ENCODE results near the gene WDFY2. TPM values are rescaled to one million over a fixed set of nuclear protein-coding genes. Genes with fewer than 3 reads are reported as not detected.

The WDFY2 gene
- total and polyA plus RNA-seq, 2 of the 8 experiments (the other 6 are each of a cell fraction or from before 2014, with no cell fraction given), result 13.9 to 29.0 TPM

DNA sequence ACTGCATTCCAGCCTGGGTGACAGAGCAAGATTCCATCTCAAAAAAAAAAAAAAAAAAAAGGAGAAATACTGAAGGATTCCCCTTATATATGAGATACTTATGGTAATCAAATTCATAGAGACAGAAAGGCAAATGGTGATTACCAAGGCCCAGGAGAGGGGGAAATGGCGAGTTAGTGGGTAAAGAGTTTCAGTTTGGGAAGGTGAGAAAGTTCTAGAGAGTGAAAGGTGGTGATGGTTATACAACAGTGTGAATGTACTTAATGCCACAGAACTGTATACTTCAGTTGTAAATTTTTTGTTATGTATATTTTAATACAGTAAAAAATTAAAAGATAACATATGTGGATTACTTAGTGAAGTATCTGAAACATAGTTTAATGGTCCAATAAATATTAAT, 129.5 kb downstream of the WDFY2 start:
- Histone ChIP-seq H4K91ac (replicated peaks; ENCODE audit: insufficient read length, low read length) (no peak overlapping the region), H3K27ac (ENCODE audit: low read depth, low read length) (no peak overlapping the region), H3K79me2 (ENCODE audit: control insufficient read depth in 1 of 2, insufficient read depth in 2 of 2, low read length in 2 of 2) (no peaks in the 10 kb centered on the region), H3K23ac (ENCODE audit: insufficient read length) (no peak overlapping the region), H2AK5ac (ENCODE audit: low read depth, low read length) (no peak overlapping the region), H3K4me1 (replicated peaks in 1 of 4; ENCODE audit: control insufficient read depth in 3 of 4, insufficient read depth in 4 of 4, low read length in 3 of 4) (no peaks in the 10 kb centered on the region), H3K23me2 (ENCODE audit: low read depth, low read length) (no peaks in the 10 kb centered on the region), H4K20me1 (replicated peaks in 1 of 2; ENCODE audit: control insufficient read depth in 1 of 2, insufficient read depth in 2 of 2, low read length in 2 of 2) (no peaks in the 10 kb centered on the region), H2AFZ (ENCODE audit: low read length) (no peak overlapping the region), H3K4me2 (ENCODE audit: insufficient read depth in 1 of 2, low read depth in 2 of 2, low read length in 2 of 2) (no peak overlapping the region), H2BK120ac (replicated peaks; ENCODE audit: low read depth, low read length) (no peak overlapping the region), H4K5ac (ENCODE audit: insufficient read length, low read depth, low read length) (no peak overlapping the region), H4K8ac (ENCODE audit: extremely low read depth, insufficient read depth, low read length) (no peak overlapping the region), H3K36me3 (ENCODE audit: control insufficient read depth in 2 of 4, insufficient read depth in 4 of 4, low read length in 3 of 4) (no peaks in the 10 kb centered on the region), H3K56ac (replicated peaks; ENCODE audit: insufficient read length, low read depth, low read length) (no peak overlapping the region), H3K9me3 (ENCODE audit: insufficient read depth in 2 of 2, low read depth in 1 of 2, low read length in 1 of 2) (no peaks in the 10 kb centered on the region), H2BK20ac (ENCODE audit: low read length) (no peak overlapping the region), H2BK15ac (ENCODE audit: low read length) (no peak overlapping the region), H3K4ac (replicated peaks; ENCODE audit: insufficient read length, low read depth, low read length) (no peak overlapping the region), H3K27me3 (replicated peaks in 1 of 4; ENCODE audit: control insufficient read depth in 3 of 4, extremely low read depth in 1 of 4, insufficient read depth in 3 of 4, low read length in 3 of 4) (no peaks in the 10 kb centered on the region), H3K4me3 (ENCODE audit: extremely low read depth in 1 of 4, insufficient read depth in 2 of 4, low read depth in 3 of 4, low read length in 4 of 4) (no peak overlapping the region), H3K14ac (ENCODE audit: insufficient read length) (no peak overlapping the region), H2BK12ac (ENCODE audit: low read depth, low read length) (no peak overlapping the region), H3K18ac (ENCODE audit: extremely low read depth, low read length) (no peak overlapping the region), H2BK5ac (ENCODE audit: low read depth, low read length) (no peak overlapping the region), H3K79me1 (ENCODE audit: low read depth, low read length) (0 out of 2 replicates have a peak, but pooled peaks cover 2% of the 10 kb centered on the region), H3K9ac (replicated peaks in 1 of 4; ENCODE audit: extremely low read depth in 1 of 4, low read depth in 3 of 4, low read length in 3 of 4) (no peak overlapping the region)
- TF ChIP-seq, protein P1, sequence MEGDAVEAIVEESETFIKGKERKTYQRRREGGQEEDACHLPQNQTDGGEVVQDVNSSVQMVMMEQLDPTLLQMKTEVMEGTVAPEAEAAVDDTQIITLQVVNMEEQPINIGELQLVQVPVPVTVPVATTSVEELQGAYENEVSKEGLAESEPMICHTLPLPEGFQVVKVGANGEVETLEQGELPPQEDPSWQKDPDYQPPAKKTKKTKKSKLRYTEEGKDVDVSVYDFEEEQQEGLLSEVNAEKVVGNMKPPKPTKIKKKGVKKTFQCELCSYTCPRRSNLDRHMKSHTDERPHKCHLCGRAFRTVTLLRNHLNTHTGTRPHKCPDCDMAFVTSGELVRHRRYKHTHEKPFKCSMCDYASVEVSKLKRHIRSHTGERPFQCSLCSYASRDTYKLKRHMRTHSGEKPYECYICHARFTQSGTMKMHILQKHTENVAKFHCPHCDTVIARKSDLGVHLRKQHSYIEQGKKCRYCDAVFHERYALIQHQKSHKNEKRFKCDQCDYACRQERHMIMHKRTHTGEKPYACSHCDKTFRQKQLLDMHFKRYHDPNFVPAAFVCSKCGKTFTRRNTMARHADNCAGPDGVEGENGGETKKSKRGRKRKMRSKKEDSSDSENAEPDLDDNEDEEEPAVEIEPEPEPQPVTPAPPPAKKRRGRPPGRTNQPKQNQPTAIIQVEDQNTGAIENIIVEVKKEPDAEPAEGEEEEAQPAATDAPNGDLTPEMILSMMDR (IDR thresholded peaks at IDR 0.05; ENCODE audit: control extremely low read depth in 1 of 3, insufficient read depth in 1 of 3, low read depth in 1 of 3, low read length in 3 of 3), result no peak
- TF ChIP-seq, protein P2, sequence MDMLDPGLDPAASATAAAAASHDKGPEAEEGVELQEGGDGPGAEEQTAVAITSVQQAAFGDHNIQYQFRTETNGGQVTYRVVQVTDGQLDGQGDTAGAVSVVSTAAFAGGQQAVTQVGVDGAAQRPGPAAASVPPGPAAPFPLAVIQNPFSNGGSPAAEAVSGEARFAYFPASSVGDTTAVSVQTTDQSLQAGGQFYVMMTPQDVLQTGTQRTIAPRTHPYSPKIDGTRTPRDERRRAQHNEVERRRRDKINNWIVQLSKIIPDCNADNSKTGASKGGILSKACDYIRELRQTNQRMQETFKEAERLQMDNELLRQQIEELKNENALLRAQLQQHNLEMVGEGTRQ (IDR thresholded peaks at IDR 0.05; ENCODE audit: low read length), result no peak
- TF ChIP-seq POU5F1 (IDR thresholded peaks at IDR 0.05; ENCODE audit: low read depth, low read length), result no peak
- TF ChIP-seq HDAC2 (IDR thresholded peaks at IDR 0.05; ENCODE audit: borderline replicate concordance in 1 of 2, low read depth in 2 of 2, low read length in 2 of 2), result no peak
- TF ChIP-seq SP2 (IDR thresholded peaks at IDR 0.05; ENCODE audit: low read length), result no peak
- no peak for TF ChIP-seq POLR2AphosphoS5 (IDR thresholded peaks at IDR 0.05; ENCODE audit: low read depth, low read length)
- no peak for TF ChIP-seq CBX5 (IDR thresholded peaks at IDR 0.05; ENCODE audit: low read depth, low read length)
- POLR2A ChIA-PET (ENCODE audit: partially characterized antibody), result no interaction called here
- CTCF ChIA-PET (ENCODE audit: partially characterized antibody), result no interaction called here
- FAIRE-seq (no peak), DNase-seq (ENCODE audit: low read depth in 1 of 2, low spot score in 2 of 2) (no peak)
- 92% methylated on average over 1 of the region's 1 CpG; no CpG with 5 or more reads in 1 of the 2 experiments for WGBS, 2 experiments (ENCODE audit: extremely low coverage in 1 of 2, insufficient coverage in 1 of 2, insufficient read length in 1 of 2, insufficient replicate concordance in 2 of 2, low coverage in 1 of 2, low lambda C conversion rate in 2 of 2, missing lambda C conversion rate in 1 of 2)

Data from H1 (cell line).